SK-N-SH (cell line): ENCODE measurements around the gene NFASC. TPM values are rescaled to one million over a fixed set of nuclear protein-coding genes. Genes with fewer than 3 reads are reported as not detected.

Experiments
- CTCF ChIA-PET: fragments of 300-600, 350-600 bp; formaldehyde crosslinking; extraction: SDS; loops from one replicate; lab custom pipeline; 2021; lab: Yijun Ruan, JAX
- POLR2A ChIA-PET: fragments of 350-600 bp; sonication (Branson Sonifier 250); formaldehyde crosslinking; extraction: SDS; loops from one replicate; lab custom pipeline; 2020; ENCODE audit warnings: antibody characterized with exemption, inconsistent platforms; lab: Yijun Ruan, JAX
- DNase-seq: peaks from one replicate; pipeline ENCODE4 v3.0.0; 2012
- H2AFZ ChIP-seq: fragments of 200-600 bp; sonication (generic); 2 replicates; pipeline ENCODE4 v1.8.1; 2016; ENCODE audit warnings: antibody characterized with exemption, mild to moderate bottlenecking, low read depth
- H3F3A ChIP-seq: fragments of 200-600 bp; sonication (generic); replicated peaks from 2 replicates; pipeline ENCODE3; 2016; ENCODE audit warnings: antibody characterized with exemption, mild to moderate bottlenecking; ENCODE audit not compliant: insufficient read depth
- H3K27ac ChIP-seq, 2 experiments: fragments of 200-500 bp in 1 of 2; fragments of 200-600 bp in 1 of 2; sonication (Bioruptor generic) in 1 of 2; sonication (generic), shearing (Covaris generic) in 1 of 2; 2 replicates each; pipeline versions ENCODE4 v1.5.1 to v1.6.1; 2014 to 2016; ENCODE audit warnings: low read depth in 2 of 2, inconsistent platforms in 1 of 2, low read length in 1 of 2, mild to moderate bottlenecking in 1 of 2, mixed read lengths in 1 of 2
- H3K27me3 ChIP-seq: fragments of 200-600 bp; sonication (generic), shearing (Covaris generic); 2 replicates; pipeline ENCODE4 v1.6.1; 2016; ENCODE audit warnings: mixed run types; ENCODE audit not compliant: insufficient read depth
- H3K36me3 ChIP-seq, 2 experiments: fragments of 200-500 bp in 1 of 2; fragments of 200-600 bp in 1 of 2; sonication (Bioruptor generic) in 1 of 2; sonication (generic) in 1 of 2; replicated peaks in 1 of 2; 2 replicates each; pipeline versions ENCODE3 to v1.5.1; 2014 to 2016; ENCODE audit warnings: low read length in 1 of 2, mild to moderate bottlenecking in 1 of 2; ENCODE audit not compliant: insufficient read depth in 2 of 2, control insufficient read depth in 1 of 2
- H3K4me1 ChIP-seq, 2 experiments: fragments of 200-500 bp in 1 of 2; fragments of 200-600 bp in 1 of 2; sonication (Bioruptor generic) in 1 of 2; sonication (generic), shearing (Covaris generic) in 1 of 2; 2 replicates each; pipeline versions ENCODE4 v1.5.1 to v1.6.1; 2014 to 2016; ENCODE audit warnings: low read depth in 1 of 2, low read length in 1 of 2, mixed run types in 1 of 2; ENCODE audit not compliant: insufficient read depth in 2 of 2, control insufficient read depth in 1 of 2
- H3K4me2 ChIP-seq: fragments of 200-600 bp; sonication (generic), shearing (Covaris generic); 2 replicates; pipeline ENCODE4 v1.6.1; 2017; ENCODE audit warnings: mixed run types
- H3K4me3 ChIP-seq, 2 experiments: fragments of 200-500 bp in 1 of 2; fragments of 200-600 bp in 1 of 2; sonication (Bioruptor generic) in 1 of 2; sonication (generic), shearing (Covaris generic) in 1 of 2; 2 replicates each; pipeline versions ENCODE4 v1.5.1 to v1.8.1; 2014 to 2016; ENCODE audit warnings: low read depth in 2 of 2, inconsistent platforms in 1 of 2, low read length in 1 of 2, mild to moderate bottlenecking in 1 of 2, mixed read lengths in 1 of 2, moderate library complexity in 1 of 2
- H3K79me2 ChIP-seq: fragments of 200-600 bp; sonication (generic); 2 replicates; pipeline ENCODE4 v1.8.1; 2017; ENCODE audit warnings: mild to moderate bottlenecking; ENCODE audit not compliant: insufficient read depth
- H3K9ac ChIP-seq: fragments of 200-600 bp; sonication (generic); 2 replicates; pipeline ENCODE4 v1.6.1; 2017; ENCODE audit warnings: mixed run types
- H3K9me2 ChIP-seq: fragments of 200-600 bp; sonication (generic); 2 replicates; pipeline ENCODE4 v1.6.1; 2017; ENCODE audit warnings: mixed run types
- H3K9me3 ChIP-seq: fragments of 200-600 bp; sonication (generic); 2 replicates; pipeline ENCODE4 v1.6.1; 2017; ENCODE audit warnings: mixed run types, mild to moderate bottlenecking, moderate library complexity
- H4K20me1 ChIP-seq: fragments of 200-600 bp; sonication (generic); 2 replicates; pipeline ENCODE4 v1.6.1; 2017; ENCODE audit warnings: mild to moderate bottlenecking, mixed run types; ENCODE audit not compliant: insufficient read depth
- CHD2 ChIP-seq: fragments of 150-350 bp; IDR thresholded peaks from 2 replicates; pipeline ENCODE4 v1.6.1; 2018; ENCODE audit warnings: low read length; ENCODE audit not compliant: partially characterized antibody
- EP300 ChIP-seq, 2 experiments: IDR thresholded peaks; 2 replicates each; pipeline versions ENCODE4 v1.4.0 to v1.6.1; 2012; ENCODE audit warnings: borderline replicate concordance in 1 of 2, low read depth in 1 of 2, low read length in 1 of 2
- FOXM1 ChIP-seq: IDR thresholded peaks from 2 replicates; pipeline ENCODE4 v1.4.0; 2012; ENCODE audit warnings: low read depth, mild to moderate bottlenecking
- IRF3 ChIP-seq: fragments of 150-350 bp; IDR thresholded peaks from 2 replicates; pipeline ENCODE4 v1.6.1; 2016; ENCODE audit warnings: mild to moderate bottlenecking, low read depth, low read length
- MAX ChIP-seq: IDR thresholded peaks from 2 replicates; pipeline ENCODE4 v1.4.0; 2012; ENCODE audit warnings: low read depth
- MEF2A ChIP-seq: IDR thresholded peaks from 2 replicates; pipeline ENCODE4 v1.4.0; 2012; ENCODE audit warnings: low read depth, borderline replicate concordance
- NFIC ChIP-seq: IDR thresholded peaks from 2 replicates; pipeline ENCODE4 v1.4.0; 2012; ENCODE audit warnings: borderline replicate concordance
- NRF1 ChIP-seq: IDR thresholded peaks from 2 replicates; pipeline ENCODE4 v1.6.1; 2012; ENCODE audit warnings: low read depth, mild to moderate bottlenecking, low read length
- RAD21 ChIP-seq: IDR thresholded peaks from 2 replicates; pipeline ENCODE4 v1.6.1; 2012; ENCODE audit warnings: mild to moderate bottlenecking, low read length
- RCOR1 ChIP-seq: fragments of 150-350 bp; IDR thresholded peaks from 2 replicates; pipeline ENCODE4 v1.6.1; 2017; ENCODE audit warnings: antibody characterized with exemption, low read length
- REST ChIP-seq: IDR thresholded peaks from 2 replicates; pipeline ENCODE4 v1.6.1; 2012; ENCODE audit warnings: mild to moderate bottlenecking, low read depth, low read length, moderate library complexity
- RFX5 ChIP-seq: IDR thresholded peaks from 2 replicates; pipeline ENCODE4 v1.6.1; 2012; ENCODE audit warnings: mild to moderate bottlenecking, improper control_type of control experiment, low read length
- TCF12 ChIP-seq: IDR thresholded peaks from 2 replicates; pipeline ENCODE4 v1.4.0; 2012
- ZBTB33 ChIP-seq: IDR thresholded peaks from 2 replicates; pipeline ENCODE4 v1.4.0; 2012; ENCODE audit warnings: low read depth, borderline replicate concordance
- WGBS: methylation state at CpG from one replicate; pipeline ENCODE4 v1.1.6; 2017; ENCODE audit warnings: low lambda C conversion rate; 5-methylcytosine and 5-hydroxymethylcytosine counted together
- polyA plus RNA-seq, 3 experiments: library from polyadenylated mRNA; depleted of rRNA; stranded (reverse); fragments of >200 nt; gene quantifications; 2 replicates each; pipeline ENCODE4 v1.2.3, GENCODE V29; 2012

NFASC gene
- polyA plus RNA-seq, 1 of the 3 experiments (the other 2 are of a cell fraction), result 6.0 TPM

DNA sequence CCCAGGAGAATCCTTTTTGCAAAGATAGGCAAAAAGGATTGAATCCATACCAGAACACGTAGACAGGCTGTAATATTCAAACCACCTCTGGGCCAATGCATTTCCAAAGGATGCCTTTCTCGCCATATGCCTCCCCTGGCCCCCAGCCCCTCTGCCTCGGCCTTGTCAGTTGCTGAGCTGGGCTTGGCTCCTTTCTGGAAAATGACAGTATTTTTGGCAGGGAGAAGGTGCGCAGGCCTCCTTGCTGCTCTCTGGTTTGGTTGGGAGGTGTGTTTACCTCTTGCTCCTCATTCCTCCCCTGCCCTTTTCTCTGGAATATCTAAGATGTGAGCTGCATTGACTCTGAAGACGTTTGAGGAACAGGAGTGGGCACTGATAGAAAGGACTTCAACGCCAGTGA, 146.3 kb downstream of the NFASC start (continued):
- TF ChIP-seq REST, result no peak

DNA sequence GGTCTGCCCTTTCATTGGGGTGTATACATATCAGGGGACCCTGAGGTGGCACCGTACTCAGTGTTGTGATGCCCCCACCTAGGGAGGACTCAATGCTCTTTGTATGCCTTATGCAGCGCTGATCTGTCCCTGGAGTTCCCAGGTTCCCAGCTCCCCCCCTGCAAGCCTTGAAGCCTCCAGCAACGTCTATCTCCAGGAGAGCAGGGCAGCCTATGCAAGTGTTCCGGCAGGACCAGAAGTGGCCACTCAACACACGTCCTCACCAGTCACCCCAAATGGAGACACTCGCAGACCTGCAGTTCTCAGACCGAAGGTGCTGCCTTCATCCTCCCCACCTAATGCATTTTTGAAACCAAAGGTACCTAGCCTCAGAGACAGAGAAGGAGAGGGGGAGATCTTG, 147.1 kb downstream of the NFASC start:
- Histone ChIP-seq H3K9ac (no peak overlapping the region), H3K9me2 (no peaks in the 10 kb centered on the region), H3K4me1 (peaks cover 0 to 17% of the 10 kb centered on the region in 2 experiments; a peak in 3 of 4 replicates), H3K9me3 (no peaks in the 10 kb centered on the region), H3K27ac (no peak overlapping the region), H3K27me3 (no peaks in the 10 kb centered on the region), H3K4me2 (no peak overlapping the region), H3K36me3 (no peaks in the 10 kb centered on the region), H2AFZ (no peak overlapping the region), H4K20me1 (no peaks in the 10 kb centered on the region), H3K79me2 (no peaks in the 10 kb centered on the region), H3F3A (no peaks in the 10 kb centered on the region), H3K4me3 (no peak overlapping the region)
- ChIA-PET POLR2A (no interaction called here), CTCF (interaction anchor here (1.3 to 6.1 kb wide), 2 partner anchors 29 to 44 kb away, joined by 7 to 49 read pairs; no protein-coding TSS in a partner anchor)
- WGBS, result 56% methylated on average over 3 of the region's 7 CpGs
- TF ChIP-seq NRF1 (no peak), RAD21 (no peak), FOXM1 (no peak), NFIC (no peak), ZBTB33 (no peak), RFX5 (no peak), EP300 (IDR thresholded peaks at IDR 0.05; ENCODE audit: borderline replicate concordance in 1 of 2, low read depth in 1 of 2, low read length in 1 of 2) (no peak), RCOR1 (no peak), TCF12 (no peak), MEF2A (no peak), MAX (no peak), IRF3 (no peak), CHD2 (no peak)
- no peak for DNase-seq
